Spleen (tissue), 11 donors: Measurements from ENCODE around the gene FAM236A. TPM values are rescaled to one million over a fixed set of nuclear protein-coding genes. Genes with fewer than 3 reads are reported as not detected.
"Not testable (repeated sequence)": the region's sequence is repeated elsewhere in the genome, so short reads cannot be mapped to it uniquely, and the experiment has no call there.

ENCODE experiments used
- DNase-seq: peaks from one replicate; pipeline ENCODE4 v3.0.0-alpha.2; 2020
- H3K27ac ChIP-seq, 8 donors: fragments of 200-600 bp; sonication (generic) in 7 of 8; 1 replicate in 4 of 8; 2 replicates in 4 of 8; pipeline versions ENCODE4 v1.5.0 to v1.8.0; 2016 to 2021; ENCODE audit warnings: inconsistent platforms in 4 of 8, mild to moderate bottlenecking in 4 of 8, moderate library complexity in 1 of 8
- H3K27me3 ChIP-seq, 7 donors: fragments of 200-600 bp; sonication (generic) in 6 of 7; replicated peaks in 1 of 7; 1 replicate in 4 of 7; 2 replicates in 3 of 7; pipeline versions ENCODE4 v1.5.0 to v1.8.0; 2016 to 2021; ENCODE audit warnings: inconsistent platforms in 3 of 7, mild to moderate bottlenecking in 1 of 7
- H3K36me3 ChIP-seq, 6 donors: fragments of 200-600 bp; sonication (generic) in 5 of 6; 1 replicate in 4 of 6; 2 replicates in 2 of 6; pipeline versions ENCODE4 v1.5.0 to v1.8.0; 2016 to 2021; ENCODE audit warnings: inconsistent platforms in 2 of 6
- H3K4me1 ChIP-seq, 6 donors: fragments of 200-600 bp; sonication (generic) in 5 of 6; 1 replicate in 3 of 6; 2 replicates in 3 of 6; pipeline versions ENCODE4 v1.5.0 to v1.8.0; 2016 to 2021; ENCODE audit warnings: inconsistent platforms in 3 of 6
- H3K4me3 ChIP-seq, 8 donors: fragments of 200-600 bp; sonication (generic) in 7 of 8; 1 replicate in 4 of 8; 2 replicates in 4 of 8; pipeline versions ENCODE4 v1.5.0 to v1.8.0; 2016 to 2021; ENCODE audit warnings: inconsistent platforms in 4 of 8, mild to moderate bottlenecking in 4 of 8, moderate library complexity in 2 of 8
- H3K9me3 ChIP-seq, 8 donors: fragments of 200-600 bp; sonication (generic) in 7 of 8; 1 replicate in 4 of 8; 2 replicates in 4 of 8; pipeline versions ENCODE4 v1.5.0 to v1.8.0; 2016 to 2021; ENCODE audit warnings: inconsistent platforms in 4 of 8
- WGBS, 5 donors: extraction: QIAGEN DNeasy Blood & Tissue Kit in 3 of 5; methylation state at CpG; one replicate each; pipeline versions ENCODE4 v1.1.5 to v1.1.7; 2013 to 2018; 5-methylcytosine and 5-hydroxymethylcytosine counted together
- intact Hi-C: fragments of 100-400 bp; cut with DNase I; formaldehyde crosslinking; loops from one replicate; pipeline ENCODE4 v1.15.0; 2023; ENCODE audit warnings: low total_unique reads
- polyA plus RNA-seq, 3 donors: library from polyadenylated mRNA; stranded (reverse); fragments of 200-250 nt; gene quantifications; one replicate each; pipeline ENCODE4 v1.2.1, GENCODE V29; 2013
- total RNA-seq, 7 donors: library from RNA; depleted of rRNA in 3 of 7; stranded (reverse); fragments of >200 nt in 3 of 7; fragmentation: NEBNext Ultra II Directional in 4 of 7; extraction: Animal tissue kit (Norgen Biotek cat#: 25700) in 4 of 7; gene quantifications; one replicate each; pipeline versions ENCODE4 v1.1.0 to v1.2.1, GENCODE V29; 2016 to 2021
- donor health status: healthy with polysubstance abuse.
- donor health status: DM: no; HTN: no; CAD: no; lungs with moderate emphysema.
- donor health status: DM: no; HTN: no; CAD: no.
- donor health status: Bipolar disorder and iron deficiency.
- donor health status: healthy.
- donor health status: DM: no; HTN: no; CAD: no.
- donor health status: DM: yes; HTN: yes; CAD: no.

FAM236A gene
- total and polyA plus RNA-seq, 10 donors, result not detected

DNA sequence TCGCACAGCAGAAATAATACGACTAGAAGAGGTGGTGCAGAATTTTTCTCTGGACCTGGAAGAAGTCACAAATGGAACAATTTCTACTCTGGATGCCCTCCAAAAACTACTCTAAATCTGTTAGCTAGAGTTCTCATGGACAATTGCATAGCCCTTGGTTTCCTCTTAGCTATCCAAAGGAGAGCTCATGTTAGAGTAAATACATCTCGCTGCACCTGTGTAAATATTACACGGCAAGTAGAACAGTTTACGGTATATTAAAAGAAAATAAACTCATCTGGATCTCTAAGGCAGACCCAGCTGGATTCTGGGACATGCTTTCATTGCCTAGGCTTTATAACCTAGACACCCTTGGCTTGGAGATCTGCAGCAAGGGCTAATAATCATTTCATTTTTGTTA is 33.9 kb downstream of the FAM236A start:
- H3K4me3 ChIP-seq, H3K9me3 ChIP-seq, H3K36me3 ChIP-seq, H3K27ac ChIP-seq, DNase-seq, H3K4me1 ChIP-seq, H3K27me3 ChIP-seq, intact Hi-C loops: not testable (repeated sequence)
- WGBS, 5 donors, result no CpG with 5 or more reads among the region's 5 CpGs

- H3K27ac ChIP-seq, intact Hi-C loops, H3K4me1 ChIP-seq, H3K9me3 ChIP-seq, H3K4me3 ChIP-seq, H3K27me3 ChIP-seq, DNase-seq, H3K36me3 ChIP-seq: not testable (repeated sequence)
- WGBS, 5 donors, result no CpG with 5 or more reads among the region's 7 CpGs
These were observed 36.9 kb downstream of the FAM236A start for GRCh38 chrX:72974885-72975284.

DNA sequence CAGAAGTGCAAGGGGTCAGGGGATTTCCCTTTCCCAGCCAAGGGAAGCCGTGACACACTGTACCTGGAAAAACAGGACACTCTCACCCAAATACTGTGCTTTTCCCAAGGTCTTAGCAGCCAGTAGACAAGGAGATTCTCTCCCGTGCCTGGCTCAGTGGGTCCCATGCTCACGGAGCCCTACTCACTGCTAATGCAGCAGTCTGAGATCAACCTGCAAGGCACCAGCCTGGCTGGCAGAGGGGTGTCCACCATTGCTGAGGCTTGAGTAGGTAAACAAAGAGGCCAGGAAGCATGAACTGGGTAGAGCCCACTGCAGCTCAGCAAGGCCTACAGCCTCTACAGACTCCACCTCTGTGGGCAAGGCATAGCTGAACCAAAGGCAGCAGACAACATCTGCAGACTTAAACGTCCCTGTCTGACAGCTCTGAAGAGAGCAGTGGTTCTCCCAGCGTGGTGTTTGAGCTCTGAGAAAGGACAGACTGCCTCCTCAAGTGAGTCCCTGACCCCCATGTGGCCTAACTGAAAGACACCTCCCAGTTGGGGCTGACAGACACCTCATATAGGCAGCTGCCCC is 43.0 kb downstream of the FAM236A start:
- intact Hi-C loops, result not testable (repeated sequence)
- DNase-seq, result peak; percentile 51

More for the DNA sequence above, 43.0 kb downstream of the FAM236A start:
- not testable (repeated sequence) for H3K36me3 ChIP-seq, H3K27ac ChIP-seq, H3K4me3 ChIP-seq, H3K4me1 ChIP-seq, H3K27me3 ChIP-seq
- WGBS, 5 donors, result 44 to 70% (median 61%) methylated on average over 3 to 5 of the region's 5 CpGs
- H3K9me3 ChIP-seq, result peaks cover 0 to 16% (median 0%) of the 10 kb centered on the region in 8 donors

Other genes with a start within 250 kb of the FAM236A start
- 10 to 100 TPM in 2 of 7 donors, 1 to 10 TPM in 5; 5.2 to 12.7 (median 7.8) TPM for gene PHKA1, start 223.9 kb upstream of the FAM236A start, total RNA-seq
- 1 to 10 TPM in 1 of 3 donors, under 1 TPM in 2; 0.67 to 2.0 (median 0.88) TPM for gene PHKA1, start 223.9 kb upstream of the FAM236A start, polyA plus RNA-seq
- 1 to 10 TPM in 1 of 7 donors, under 1 TPM in 3, not detected in 3; 0.67 to 1.4 (median 0.83) TPM for gene DMRTC1B, start 161.3 kb upstream of the FAM236A start, total RNA-seq
- gene DMRTC1B, start 161.3 kb upstream of the FAM236A start, polyA plus RNA-seq, result 1 to 10 TPM; 1.9 to 4.2 (median 3.1) TPM
- not detected for gene FAM236B, start 155.5 kb upstream of the FAM236A start, total RNA-seq
- not detected for gene FAM236B, start 155.5 kb upstream of the FAM236A start, polyA plus RNA-seq
- not detected for gene FAM236D, start 130.0 kb upstream of the FAM236A start, total RNA-seq
- not detected for gene FAM236D, start 130.0 kb upstream of the FAM236A start, polyA plus RNA-seq
- gene FAM236C, start 25.6 kb upstream of the FAM236A start, total RNA-seq, result not detected
- gene FAM236C, start 25.6 kb upstream of the FAM236A start, polyA plus RNA-seq, result not detected
- under 1 TPM in 2 of 7 donors, not detected in 5; 0.23 to 0.39 TPM for gene DMRTC1, start 5.6 kb downstream of the FAM236A start, total RNA-seq
- under 1 TPM; 0.11 to 0.41 (median 0.13) TPM for gene DMRTC1, start 5.6 kb downstream of the FAM236A start, polyA plus RNA-seq
- gene PABPC1L2B, start 64.7 kb downstream of the FAM236A start, total RNA-seq, result under 1 TPM in 2 of 7 donors, not detected in 5; 0.20 to 0.54 TPM
- under 1 TPM in 1 of 3 donors, not detected in 2; 0.07 TPM for gene PABPC1L2B, start 64.7 kb downstream of the FAM236A start, polyA plus RNA-seq
- under 1 TPM in 2 of 7 donors, not detected in 5; 0.20 to 0.63 TPM for gene PABPC1L2A, start 141.3 kb downstream of the FAM236A start, total RNA-seq
- gene PABPC1L2A, start 141.3 kb downstream of the FAM236A start, polyA plus RNA-seq, result not detected